Measurements from ENCODE around the gene GLYR1.

GLYR1 gene

DNA sequence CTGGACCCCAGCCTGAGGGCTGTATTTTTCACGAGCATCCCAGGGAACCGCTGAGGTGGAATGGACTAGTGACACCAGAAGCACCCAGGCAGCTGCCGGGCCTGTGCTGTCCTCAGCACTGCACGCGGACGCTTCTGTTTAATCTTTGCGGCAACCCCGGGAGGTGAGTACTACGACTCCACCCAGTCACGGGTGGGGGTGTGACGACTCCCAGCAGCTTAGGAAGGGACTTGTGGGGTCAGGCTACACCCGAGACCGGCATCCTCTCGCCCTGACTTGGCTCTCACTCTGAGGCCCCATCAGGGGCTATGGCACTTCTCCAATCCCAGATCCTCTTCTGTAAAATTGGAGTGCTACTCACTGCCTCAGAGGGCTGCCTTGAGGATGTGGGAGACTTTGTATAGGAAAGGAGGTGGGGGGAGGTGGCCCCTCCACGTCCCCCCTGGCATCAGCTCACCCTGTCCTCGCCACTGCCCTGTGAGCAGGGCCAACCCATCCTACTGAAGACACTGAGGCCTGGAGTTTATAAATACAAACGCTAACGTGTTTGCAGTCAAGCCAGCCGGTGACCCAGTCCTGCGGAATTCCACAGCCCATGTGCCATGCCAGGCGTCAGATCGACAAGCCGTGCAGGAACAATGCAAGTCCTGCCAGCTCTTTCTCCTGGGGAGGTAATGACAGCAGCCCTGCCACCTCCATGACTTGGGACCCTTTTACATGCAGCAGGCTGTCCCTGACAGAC is 45.4 kb upstream of the GLYR1 start:
- TF ChIP-seq RAD21 (IDR thresholded peaks at IDR 0.05; ENCODE audit: low read depth) (no peak), EGR1 (IDR thresholded peaks at IDR 0.05) (no peak), FOXM1 (IDR thresholded peaks at IDR 0.05; ENCODE audit: borderline replicate concordance, low read depth) (no peak), TEAD4 (IDR thresholded peaks at IDR 0.05) (no peak)
- TF ChIP-seq, protein P1, sequence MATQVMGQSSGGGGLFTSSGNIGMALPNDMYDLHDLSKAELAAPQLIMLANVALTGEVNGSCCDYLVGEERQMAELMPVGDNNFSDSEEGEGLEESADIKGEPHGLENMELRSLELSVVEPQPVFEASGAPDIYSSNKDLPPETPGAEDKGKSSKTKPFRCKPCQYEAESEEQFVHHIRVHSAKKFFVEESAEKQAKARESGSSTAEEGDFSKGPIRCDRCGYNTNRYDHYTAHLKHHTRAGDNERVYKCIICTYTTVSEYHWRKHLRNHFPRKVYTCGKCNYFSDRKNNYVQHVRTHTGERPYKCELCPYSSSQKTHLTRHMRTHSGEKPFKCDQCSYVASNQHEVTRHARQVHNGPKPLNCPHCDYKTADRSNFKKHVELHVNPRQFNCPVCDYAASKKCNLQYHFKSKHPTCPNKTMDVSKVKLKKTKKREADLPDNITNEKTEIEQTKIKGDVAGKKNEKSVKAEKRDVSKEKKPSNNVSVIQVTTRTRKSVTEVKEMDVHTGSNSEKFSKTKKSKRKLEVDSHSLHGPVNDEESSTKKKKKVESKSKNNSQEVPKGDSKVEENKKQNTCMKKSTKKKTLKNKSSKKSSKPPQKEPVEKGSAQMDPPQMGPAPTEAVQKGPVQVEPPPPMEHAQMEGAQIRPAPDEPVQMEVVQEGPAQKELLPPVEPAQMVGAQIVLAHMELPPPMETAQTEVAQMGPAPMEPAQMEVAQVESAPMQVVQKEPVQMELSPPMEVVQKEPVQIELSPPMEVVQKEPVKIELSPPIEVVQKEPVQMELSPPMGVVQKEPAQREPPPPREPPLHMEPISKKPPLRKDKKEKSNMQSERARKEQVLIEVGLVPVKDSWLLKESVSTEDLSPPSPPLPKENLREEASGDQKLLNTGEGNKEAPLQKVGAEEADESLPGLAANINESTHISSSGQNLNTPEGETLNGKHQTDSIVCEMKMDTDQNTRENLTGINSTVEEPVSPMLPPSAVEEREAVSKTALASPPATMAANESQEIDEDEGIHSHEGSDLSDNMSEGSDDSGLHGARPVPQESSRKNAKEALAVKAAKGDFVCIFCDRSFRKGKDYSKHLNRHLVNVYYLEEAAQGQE (IDR thresholded peaks at IDR 0.05; ENCODE audit: low read depth) = no peak
- TF ChIP-seq, protein P2, sequence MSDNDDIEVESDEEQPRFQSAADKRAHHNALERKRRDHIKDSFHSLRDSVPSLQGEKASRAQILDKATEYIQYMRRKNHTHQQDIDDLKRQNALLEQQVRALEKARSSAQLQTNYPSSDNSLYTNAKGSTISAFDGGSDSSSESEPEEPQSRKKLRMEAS (IDR thresholded peaks at IDR 0.05) = no peak

DNA sequence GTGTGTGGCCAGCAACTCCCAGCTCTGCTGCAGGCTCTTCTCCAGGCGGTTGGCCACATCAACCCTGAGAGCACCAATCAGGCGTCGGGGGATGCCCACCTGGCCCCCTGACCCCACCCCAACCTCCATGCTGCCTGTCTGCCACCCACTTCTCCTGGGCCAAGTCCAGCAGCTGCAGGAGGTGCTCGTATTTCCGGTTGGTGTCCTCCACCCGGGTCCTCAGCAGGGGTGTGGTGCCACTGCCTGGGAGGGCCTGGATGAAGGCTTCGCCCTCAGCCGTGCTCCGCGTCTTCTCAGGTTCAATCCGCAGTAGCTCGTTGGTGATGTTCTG is 44.8 kb upstream of the GLYR1 start:
- TF ChIP-seq RAD21 (IDR thresholded peaks at IDR 0.05; ENCODE audit: low read depth) = no peak
- TF ChIP-seq EGR1 (IDR thresholded peaks at IDR 0.05) = peak; percentile 11; the same call in 1 of the 2 replicates
- TF ChIP-seq, protein P2 (IDR thresholded peaks at IDR 0.05) = no peak
- peak; percentile 11; the same call in 1 of the 2 replicates for TF ChIP-seq EP300 (IDR thresholded peaks at IDR 0.05; ENCODE audit: borderline replicate concordance)
- no peak for TF ChIP-seq YY1 (IDR thresholded peaks at IDR 0.05; ENCODE audit: low read depth)
- TF ChIP-seq CEBPB (IDR thresholded peaks at IDR 0.05) = no peak
- TF ChIP-seq NFIC (IDR thresholded peaks at IDR 0.05) = 0 out of 2 replicates have a peak, but pooled peaks have one; percentile 28
- no peak for TF ChIP-seq ZBTB7A (IDR thresholded peaks at IDR 0.05; ENCODE audit: low read depth)
- TF ChIP-seq TEAD4 (IDR thresholded peaks at IDR 0.05) = no peak
- no peak for TF ChIP-seq FOXM1 (IDR thresholded peaks at IDR 0.05; ENCODE audit: borderline replicate concordance, low read depth)
- TF ChIP-seq, protein P3, sequence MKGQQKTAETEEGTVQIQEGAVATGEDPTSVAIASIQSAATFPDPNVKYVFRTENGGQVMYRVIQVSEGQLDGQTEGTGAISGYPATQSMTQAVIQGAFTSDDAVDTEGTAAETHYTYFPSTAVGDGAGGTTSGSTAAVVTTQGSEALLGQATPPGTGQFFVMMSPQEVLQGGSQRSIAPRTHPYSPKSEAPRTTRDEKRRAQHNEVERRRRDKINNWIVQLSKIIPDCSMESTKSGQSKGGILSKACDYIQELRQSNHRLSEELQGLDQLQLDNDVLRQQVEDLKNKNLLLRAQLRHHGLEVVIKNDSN (IDR thresholded peaks at IDR 0.05) = no peak
- TF ChIP-seq, protein P1 (IDR thresholded peaks at IDR 0.05; ENCODE audit: low read depth) = no peak
- no peak for TF ChIP-seq TAF1 (IDR thresholded peaks at IDR 0.05; ENCODE audit: low read depth)
- TF ChIP-seq CREB1 (IDR thresholded peaks at IDR 0.05; ENCODE audit: low read depth) = no peak

DNA sequence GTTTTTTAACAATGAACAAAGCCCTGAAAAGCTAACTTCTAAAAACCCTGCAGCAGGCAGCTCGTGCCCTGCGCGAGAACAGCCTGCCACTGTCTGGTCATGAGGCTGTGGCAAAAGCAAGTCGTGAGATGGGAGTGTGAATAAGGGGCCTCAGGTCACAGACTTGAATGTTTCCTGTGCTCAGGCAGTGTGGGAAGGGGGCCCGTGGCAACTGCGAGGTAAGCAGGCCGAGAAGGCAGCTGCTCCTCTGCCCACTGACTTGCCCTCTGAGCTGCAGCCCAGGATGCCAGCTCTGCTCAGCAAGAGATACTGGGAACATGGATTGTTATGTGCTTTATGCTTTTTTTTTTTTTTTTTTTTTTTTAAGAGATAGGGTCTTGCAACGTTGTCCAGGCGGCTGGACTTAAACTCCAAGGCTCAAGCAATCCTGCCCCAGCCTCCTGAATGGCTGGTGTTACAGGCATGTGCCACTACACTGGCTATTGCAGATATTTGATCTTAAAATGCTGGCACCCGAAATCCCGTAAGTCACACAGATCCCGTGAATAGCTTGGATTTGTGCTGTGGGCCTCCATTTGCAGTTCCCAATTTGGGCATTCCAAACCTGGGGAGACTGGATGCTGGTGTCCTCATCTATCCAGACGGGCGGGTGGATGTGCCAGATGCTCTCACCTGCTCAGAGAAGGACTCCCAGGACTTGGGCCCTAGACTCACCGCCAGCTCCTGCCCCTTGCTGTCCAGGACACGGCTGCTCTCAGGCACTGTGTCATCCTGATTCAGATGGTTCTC is 44.2 kb upstream of the GLYR1 start:
- no peak for TF ChIP-seq YY1 (IDR thresholded peaks at IDR 0.05; ENCODE audit: low read depth)
- no peak for TF ChIP-seq TCF12 (IDR thresholded peaks at IDR 0.05; ENCODE audit: low read depth)
- no peak for TF ChIP-seq EGR1 (IDR thresholded peaks at IDR 0.05)
- no peak for TF ChIP-seq TEAD4 (IDR thresholded peaks at IDR 0.05)
- TF ChIP-seq RAD21 (IDR thresholded peaks at IDR 0.05; ENCODE audit: low read depth) = no peak
- TF ChIP-seq NFIC (IDR thresholded peaks at IDR 0.05) = no peak
- no peak for TF ChIP-seq CEBPB (IDR thresholded peaks at IDR 0.05)
- TF ChIP-seq CREB1 (IDR thresholded peaks at IDR 0.05; ENCODE audit: low read depth) = no peak
- no peak for TF ChIP-seq TAF1 (IDR thresholded peaks at IDR 0.05; ENCODE audit: low read depth)
- TF ChIP-seq ZBTB7A (IDR thresholded peaks at IDR 0.05; ENCODE audit: low read depth) = no peak
- TF ChIP-seq EP300 (IDR thresholded peaks at IDR 0.05; ENCODE audit: borderline replicate concordance) = no peak
- TF ChIP-seq, protein P3 (IDR thresholded peaks at IDR 0.05) = no peak
- TF ChIP-seq FOXM1 (IDR thresholded peaks at IDR 0.05; ENCODE audit: borderline replicate concordance, low read depth) = no peak
- TF ChIP-seq, protein P1 (IDR thresholded peaks at IDR 0.05; ENCODE audit: low read depth) = no peak
- TF ChIP-seq, protein P2 (IDR thresholded peaks at IDR 0.05) = no peak

Measured in Ishikawa (cell line).